NCI-H510A (cell line): Measurements from ENCODE around the gene BRD3OS.

ENCODE experiments used
- DNase-seq: peaks from one replicate; lab custom pipeline; 2025; lab: John Stamatoyannopoulos, UW

The BRD3OS gene

GRCh38 chr9:134034215-134035040 is 9.1 kb downstream of the BRD3OS start:
- no peak for DNase-seq

GRCh38 chr9:134035041-134036039 is 10.1 kb downstream of the BRD3OS start:
- DNase-seq, result no peak

GRCh38 chr9:134036130-134036529 is 10.8 kb downstream of the BRD3OS start:
- DNase-seq, result no peak

GRCh38 chr9:134037641-134038040 is 12.4 kb downstream of the BRD3OS start:
- no peak for DNase-seq

GRCh38 chr9:134039386-134040175 is 14.3 kb downstream of the BRD3OS start:
- no peak for DNase-seq

GRCh38 chr9:134040176-134040565 is 14.9 kb downstream of the BRD3OS start:
- DNase-seq, result no peak

- no peak for DNase-seq
Measured at GRCh38 chr9:134040781-134041648, 15.7 kb downstream of the BRD3OS start.

- no peak for DNase-seq
Measured at GRCh38 chr9:134041649-134041962, 16.3 kb downstream of the BRD3OS start.

GRCh38 chr9:134043531-134043988 is 18.3 kb downstream of the BRD3OS start:
- no peak for DNase-seq

- no peak for DNase-seq
Measured at GRCh38 chr9:134044944-134045343, 19.7 kb downstream of the BRD3OS start.

- DNase-seq, result no peak
Measured at GRCh38 chr9:134045841-134046544, 20.7 kb downstream of the BRD3OS start.

- DNase-seq, result no peak
Measured at GRCh38 chr9:134046894-134047681, 21.8 kb downstream of the BRD3OS start.

GRCh38 chr9:134047868-134048581 is 22.7 kb downstream of the BRD3OS start:
- DNase-seq, result no peak

GRCh38 chr9:134048582-134048968 is 23.3 kb downstream of the BRD3OS start:
- no peak for DNase-seq

GRCh38 chr9:134049236-134049635 is 24.0 kb downstream of the BRD3OS start:
- no peak for DNase-seq

- DNase-seq, result no peak
Measured at GRCh38 chr9:134049772-134050588, 24.7 kb downstream of the BRD3OS start.

GRCh38 chr9:134050726-134051125 is 25.4 kb downstream of the BRD3OS start:
- no peak for DNase-seq

GRCh38 chr9:134051319-134051718 is 26.0 kb downstream of the BRD3OS start:
- no peak for DNase-seq
